ENCODE data around the gene FBXO2.

Gene FBXO2, protein sequence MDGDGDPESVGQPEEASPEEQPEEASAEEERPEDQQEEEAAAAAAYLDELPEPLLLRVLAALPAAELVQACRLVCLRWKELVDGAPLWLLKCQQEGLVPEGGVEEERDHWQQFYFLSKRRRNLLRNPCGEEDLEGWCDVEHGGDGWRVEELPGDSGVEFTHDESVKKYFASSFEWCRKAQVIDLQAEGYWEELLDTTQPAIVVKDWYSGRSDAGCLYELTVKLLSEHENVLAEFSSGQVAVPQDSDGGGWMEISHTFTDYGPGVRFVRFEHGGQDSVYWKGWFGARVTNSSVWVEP

DNA sequence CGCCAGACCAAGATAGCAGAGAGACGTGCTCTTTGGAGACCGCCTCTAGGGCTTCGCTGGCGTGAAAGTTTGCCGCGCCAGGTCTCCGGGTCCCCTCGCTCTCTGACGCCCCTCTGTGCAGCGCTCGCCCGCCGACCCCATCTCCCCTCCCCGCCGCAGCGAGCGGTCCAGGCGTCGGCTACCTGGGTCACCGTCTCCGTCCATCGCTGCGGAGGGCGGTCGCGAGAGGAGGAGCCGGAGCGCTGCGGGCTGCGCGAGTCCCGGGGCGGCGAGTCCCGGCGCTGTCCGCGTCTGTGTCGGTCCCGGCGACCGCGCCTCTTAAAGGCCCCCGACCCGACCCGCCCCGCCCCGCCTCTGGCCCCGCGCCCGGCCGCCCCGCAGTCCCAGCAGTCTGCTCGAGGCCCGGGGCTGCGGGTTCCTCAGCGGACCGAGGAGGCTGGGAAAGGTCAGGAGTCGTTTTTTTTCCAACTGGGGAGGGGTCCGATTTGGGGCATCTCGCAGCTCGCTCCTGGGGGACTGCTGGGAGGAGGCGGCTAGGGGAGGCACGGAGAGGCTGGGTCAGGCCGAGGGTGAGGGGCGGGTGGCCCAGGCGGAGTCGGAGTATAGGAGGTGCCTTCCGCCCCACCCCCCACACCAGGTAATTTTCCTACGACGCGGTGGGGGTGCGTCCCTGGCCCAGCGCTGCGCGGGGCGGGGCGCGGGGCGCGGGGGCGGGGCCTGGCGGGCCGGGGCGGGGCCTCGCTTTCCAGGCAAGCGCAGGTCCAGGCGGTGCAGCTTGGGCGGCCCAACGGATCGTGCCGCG, at the start of gene FBXO2, which contains the start of gene FBXO44:
TSS of gene FBXO2 (minus strand) at position 293 of the 802 bp plus-strand sequence. CDS start at position 204, 89 bp downstream.
TSS of gene FBXO44 (plus strand) at position 741 of the 802 bp plus-strand sequence. CDS start 959 bp downstream, outside the sequence.
- TF ChIP-seq, protein P1, sequence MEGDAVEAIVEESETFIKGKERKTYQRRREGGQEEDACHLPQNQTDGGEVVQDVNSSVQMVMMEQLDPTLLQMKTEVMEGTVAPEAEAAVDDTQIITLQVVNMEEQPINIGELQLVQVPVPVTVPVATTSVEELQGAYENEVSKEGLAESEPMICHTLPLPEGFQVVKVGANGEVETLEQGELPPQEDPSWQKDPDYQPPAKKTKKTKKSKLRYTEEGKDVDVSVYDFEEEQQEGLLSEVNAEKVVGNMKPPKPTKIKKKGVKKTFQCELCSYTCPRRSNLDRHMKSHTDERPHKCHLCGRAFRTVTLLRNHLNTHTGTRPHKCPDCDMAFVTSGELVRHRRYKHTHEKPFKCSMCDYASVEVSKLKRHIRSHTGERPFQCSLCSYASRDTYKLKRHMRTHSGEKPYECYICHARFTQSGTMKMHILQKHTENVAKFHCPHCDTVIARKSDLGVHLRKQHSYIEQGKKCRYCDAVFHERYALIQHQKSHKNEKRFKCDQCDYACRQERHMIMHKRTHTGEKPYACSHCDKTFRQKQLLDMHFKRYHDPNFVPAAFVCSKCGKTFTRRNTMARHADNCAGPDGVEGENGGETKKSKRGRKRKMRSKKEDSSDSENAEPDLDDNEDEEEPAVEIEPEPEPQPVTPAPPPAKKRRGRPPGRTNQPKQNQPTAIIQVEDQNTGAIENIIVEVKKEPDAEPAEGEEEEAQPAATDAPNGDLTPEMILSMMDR (IDR thresholded peaks at IDR 0.05): no peak

DNA sequence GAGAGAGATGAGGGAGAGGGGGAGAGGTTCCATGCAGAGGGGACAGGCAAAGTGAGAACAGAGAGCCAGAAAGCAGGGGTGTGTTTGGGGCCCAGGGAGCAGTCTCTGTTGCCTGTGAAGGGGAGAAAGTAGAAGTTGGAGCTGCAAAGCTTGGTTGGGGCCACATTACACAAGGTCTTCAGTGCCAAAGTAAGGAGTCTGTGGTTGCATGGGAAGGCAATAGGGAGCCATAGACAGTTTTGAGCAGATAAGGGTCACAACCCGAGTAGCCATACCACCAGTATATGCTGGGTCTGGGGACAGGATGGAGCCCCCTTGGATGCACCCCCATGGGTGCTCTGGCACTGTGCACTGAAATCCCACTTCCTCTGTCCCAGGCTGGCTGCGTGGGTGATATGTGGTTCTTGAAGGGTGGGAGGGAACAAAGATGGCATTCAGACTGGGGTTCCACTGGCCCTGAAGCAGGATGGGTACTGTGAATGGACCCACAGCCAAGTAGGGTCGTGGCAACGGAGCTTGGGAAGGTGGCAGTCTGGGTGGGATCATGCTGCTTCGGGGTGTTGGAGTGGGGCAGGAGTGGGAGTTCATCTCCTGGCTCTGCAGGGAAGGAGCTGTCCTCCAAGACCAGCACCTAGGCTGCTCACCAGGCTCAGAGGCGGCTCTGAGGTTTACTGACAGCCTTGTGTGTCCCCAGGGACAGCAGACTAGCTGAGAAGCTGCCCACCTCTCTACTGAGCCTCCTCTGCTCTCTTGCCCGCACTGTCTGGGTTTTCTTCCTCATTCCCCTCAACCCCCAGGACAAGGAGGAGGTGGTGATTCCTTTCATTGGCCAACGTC, 49.3 kb upstream of the FBXO2 start:
- TF ChIP-seq, protein P1 (IDR thresholded peaks at IDR 0.05): no peak

DNA sequence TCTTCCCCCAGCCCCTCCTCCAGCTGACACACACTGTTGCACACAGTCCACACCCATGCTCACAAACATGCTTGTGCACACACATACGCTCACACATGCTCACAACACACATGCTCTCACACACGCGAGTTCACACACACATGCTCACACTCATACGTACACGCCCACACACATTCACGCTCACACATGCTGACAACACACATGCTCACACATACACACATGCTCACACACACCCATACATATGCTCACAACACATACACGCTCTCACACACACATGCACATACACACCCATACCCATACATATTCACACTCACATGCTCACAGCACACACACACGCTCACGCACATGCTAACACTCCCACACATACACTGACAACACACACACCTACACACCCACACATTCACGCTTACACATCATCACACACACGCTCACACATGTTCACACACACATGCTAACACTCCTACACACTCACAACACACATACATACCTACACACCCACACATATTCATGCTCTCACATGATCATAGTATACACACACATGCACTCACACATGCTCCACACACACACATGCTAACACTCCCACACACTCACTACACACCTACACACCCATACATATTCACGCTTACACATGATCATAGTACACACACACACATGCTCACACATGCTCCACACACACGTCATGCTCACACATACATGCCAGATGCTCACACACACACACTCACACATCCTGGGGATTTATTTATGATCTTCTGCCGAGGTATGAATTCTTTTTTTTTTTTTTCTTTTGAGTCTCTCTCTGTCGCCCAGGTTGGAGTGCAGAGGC, 48.0 kb upstream of the FBXO2 start:
- TF ChIP-seq, protein P1 (IDR thresholded peaks at IDR 0.05): no peak

DNA sequence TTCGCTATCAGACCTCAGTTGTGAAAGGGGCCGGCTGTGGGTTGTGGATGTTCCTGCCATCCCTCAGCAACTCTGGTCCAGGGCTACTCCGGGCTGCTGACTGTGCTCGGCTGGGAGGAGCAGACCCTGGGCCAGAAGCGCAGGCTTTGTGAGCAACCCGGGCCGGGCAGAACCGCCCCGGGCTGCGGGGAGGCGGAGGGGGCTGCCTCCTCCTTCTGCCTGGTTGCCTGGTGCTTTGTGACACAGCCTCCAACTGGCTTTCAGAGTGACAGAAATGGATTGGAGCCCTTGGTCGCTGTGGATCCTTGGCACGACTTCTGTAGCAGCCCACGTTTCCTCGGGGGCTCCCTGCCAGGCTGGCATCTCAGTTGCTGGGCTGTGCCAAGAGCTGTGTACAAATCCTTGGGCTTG, 47.3 kb upstream of the FBXO2 start:
- TF ChIP-seq, protein P1 (IDR thresholded peaks at IDR 0.05): no peak

DNA sequence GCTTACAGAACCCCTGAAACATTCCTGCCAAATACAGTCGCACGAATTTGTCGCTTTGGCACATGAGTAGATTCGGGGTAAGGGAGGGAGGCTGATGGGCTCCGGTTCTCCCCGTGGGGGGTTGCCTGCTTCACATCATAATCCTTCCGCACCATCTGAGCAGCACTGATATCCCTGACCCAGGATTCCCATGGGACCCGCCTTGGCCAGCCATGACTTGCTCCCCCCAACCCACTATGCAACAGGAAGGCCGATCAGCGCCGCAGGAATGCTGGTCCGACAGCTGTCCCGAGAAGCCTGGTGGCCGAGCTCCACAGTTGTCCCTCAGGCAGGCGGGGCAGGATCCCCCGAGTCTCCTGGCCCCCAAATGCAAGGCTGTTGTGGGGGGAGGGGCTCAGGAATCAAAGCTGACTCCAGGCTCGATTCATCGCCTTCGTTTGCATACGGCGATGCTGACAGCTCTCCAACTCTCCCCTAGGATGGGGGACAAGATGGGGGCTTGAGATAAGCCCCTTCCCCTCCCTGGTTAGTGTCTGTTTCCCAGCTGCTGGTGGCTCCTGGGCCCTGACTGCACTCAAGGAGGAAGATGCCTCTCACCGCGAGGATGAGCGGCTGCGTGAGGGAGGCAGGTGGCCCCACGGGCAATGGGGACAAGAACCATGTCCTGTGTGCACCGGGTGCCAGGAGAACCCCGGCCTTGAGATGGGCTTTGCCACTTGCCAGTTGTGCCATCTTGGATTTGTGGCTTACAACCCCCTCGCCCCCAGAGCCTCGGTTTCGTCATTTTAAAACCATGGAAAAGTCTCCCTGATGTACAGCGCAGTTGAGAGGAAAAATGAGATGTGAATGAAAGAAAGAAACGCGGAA, 46.6 kb upstream of the FBXO2 start:
- TF ChIP-seq, protein P1 (IDR thresholded peaks at IDR 0.05): no peak

DNA sequence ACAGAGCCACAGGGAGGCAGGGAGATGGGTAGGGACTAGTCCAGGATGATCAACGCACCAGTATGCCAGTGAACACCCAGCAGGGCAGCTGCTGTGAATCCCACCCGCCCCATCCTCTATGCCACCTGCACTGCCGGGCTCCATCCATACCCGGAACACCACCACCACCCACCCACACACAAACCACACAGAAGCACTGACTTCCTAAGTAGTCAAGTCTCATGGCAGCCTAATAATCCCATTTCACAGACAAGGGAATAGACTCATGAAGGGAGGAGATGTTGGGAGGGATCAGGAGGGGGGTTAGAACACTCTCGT, 43.6 kb upstream of the FBXO2 start:
- TF ChIP-seq, protein P1 (IDR thresholded peaks at IDR 0.05): no peak
